Mucosa of descending colon (tissue), 3 donors: Measurements from ENCODE around the gene NR2F1-AS1. TPM values are rescaled to one million over a fixed set of nuclear protein-coding genes. Genes with fewer than 3 reads are reported as not detected.

Source experiments
- ATAC-seq: fragments of 200-7000 bp; cut with Tn5 transposase; one replicate; pipeline ENCODE4 v1.9.1; 2020; ENCODE audit warnings: mild to moderate bottlenecking, moderate library complexity
- DNase-seq, 3 donors: peaks; one replicate each; pipeline ENCODE4 v3.0.0-alpha.2; 2020
- H3K36me3 ChIP-seq: fragments of 200-600 bp; one replicate; pipeline ENCODE4 v1.8.0; 2021; ENCODE audit warnings: low read depth, mild to moderate bottlenecking
- H3K4me1 ChIP-seq: fragments of 200-600 bp; one replicate; pipeline ENCODE4 v1.8.0; 2021; ENCODE audit warnings: low read depth, mild to moderate bottlenecking
- H3K4me3 ChIP-seq: fragments of 200-600 bp; one replicate; pipeline ENCODE4 v1.8.0; 2021; ENCODE audit warnings: mild to moderate bottlenecking
- H3K9me3 ChIP-seq: fragments of 200-600 bp; one replicate; pipeline ENCODE4 v1.8.0; 2021; ENCODE audit warnings: mild to moderate bottlenecking
- CTCF ChIP-seq: fragments of 200-600 bp; IDR thresholded peaks from one replicate; pipeline ENCODE4 v1.8.0; 2022; ENCODE audit warnings: antibody characterized with exemption, mild to moderate bottlenecking
- intact Hi-C, 2 donors: fragments of 100-400 bp; cut with DNase I in 1 of 2; cut with micrococcal nuclease in 1 of 2; formaldehyde crosslinking; loops; one replicate each; pipeline versions ENCODE4 v1.11.0 to v1.11.1; 2022; cut with DNase I, micrococcal nuclease
- total RNA-seq, 3 donors: library from RNA; stranded (reverse); fragmentation: NEBNext Ultra II Directional in 2 of 3; extraction: Animal tissue kit (Norgen Biotek cat#: 25700) in 2 of 3; gene quantifications; one replicate each; pipeline versions ENCODE4 v1.2.1 to v1.2.4, GENCODE V29; 2021 to 2023
- donor health status: DM: no; HTN: no; CAD: no; lungs with moderate emphysema.
- donor health status: DM: no; HTN: no; CAD: no.
- donor health status: DM: no; HTN: yes; CAD: no.

NR2F1-AS1 gene
- total RNA-seq, 3 donors from 2014 or later, result 1.5 to 5.7 (median 2.2) TPM

GRCh38 chr5:93604644-93605515 lies 23.9 kb upstream of the NR2F1-AS1 start:
- no peak for TF ChIP-seq CTCF
- H3K4me3 ChIP-seq, result no peak overlapping the region
- H3K36me3 ChIP-seq, result no peaks in the 10 kb centered on the region
- intact Hi-C loops, result no loop called here
- ATAC-seq (no peak), DNase-seq (no peak)
- no peaks in the 10 kb centered on the region for H3K9me3 ChIP-seq
- H3K4me1 ChIP-seq, result no peaks in the 10 kb centered on the region

- TF ChIP-seq CTCF, result no peak
- Histone ChIP-seq H3K4me3 (no peak overlapping the region), H3K9me3 (no peaks in the 10 kb centered on the region), H3K36me3 (no peaks in the 10 kb centered on the region), H3K4me1 (no peaks in the 10 kb centered on the region)
- intact Hi-C loops, result no loop called here
- ATAC-seq (no peak), DNase-seq (peak in 1 of 3 donors; percentile 45)
Measured at GRCh38 chr5:93603793-93604643, 23.0 kb upstream of the NR2F1-AS1 start.

GRCh38 chr5:93603078-93603792 lies 22.2 kb upstream of the NR2F1-AS1 start:
- Histone ChIP-seq H3K36me3 (no peaks in the 10 kb centered on the region), H3K4me3 (no peak overlapping the region), H3K4me1 (no peaks in the 10 kb centered on the region), H3K9me3 (no peaks in the 10 kb centered on the region)
- ATAC-seq (no peak), DNase-seq (no peak)
- TF ChIP-seq CTCF, result no peak
- intact Hi-C loops, result no loop called here

GRCh38 chr5:93602241-93603077 lies 21.4 kb upstream of the NR2F1-AS1 start:
- no peak for DNase-seq
- intact Hi-C loops, result no loop called here
- H3K4me1 ChIP-seq, result peaks cover under 1% of the 10 kb centered on the region

More at GRCh38 chr5:93602241-93603077, 21.4 kb upstream of the NR2F1-AS1 start:
- Histone ChIP-seq H3K9me3 (no peaks in the 10 kb centered on the region), H3K36me3 (no peaks in the 10 kb centered on the region), H3K4me3 (no peak overlapping the region)
- ATAC-seq, result no peak
- no peak for TF ChIP-seq CTCF
